GM18519 (cell line): Measurements from ENCODE around the gene PRRC2A.

Experiments
- ATAC-seq: cut with Tn5 transposase; IDR thresholded peaks from one replicate; pipeline ENCODE4 v1.9.1; 2021; ENCODE audit warnings: mild to moderate bottlenecking, moderate library complexity; ENCODE audit not compliant: unreplicated experiment, low FRiP score

Gene PRRC2A

DNA sequence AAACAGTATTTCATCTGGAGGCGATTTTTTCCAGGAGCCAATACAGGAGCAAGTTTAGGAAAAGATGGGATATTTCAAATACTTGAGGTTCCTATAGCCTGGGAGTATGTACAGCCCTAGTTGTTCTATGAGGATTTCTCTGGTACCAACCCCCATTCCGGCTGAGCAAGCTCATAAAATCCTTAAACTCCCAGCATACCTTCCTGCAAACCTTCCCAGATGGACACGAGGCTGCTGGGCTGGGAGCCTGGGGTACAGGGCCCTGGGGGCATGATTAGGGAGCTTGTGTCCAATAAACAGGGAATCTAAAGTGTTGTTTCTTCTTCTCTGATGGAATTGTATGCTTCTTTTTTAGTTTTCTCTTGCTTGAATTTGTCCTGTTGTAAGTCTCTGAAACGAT, 1.5 kb downstream of the PRRC2A start:
- no peak for ATAC-seq

DNA sequence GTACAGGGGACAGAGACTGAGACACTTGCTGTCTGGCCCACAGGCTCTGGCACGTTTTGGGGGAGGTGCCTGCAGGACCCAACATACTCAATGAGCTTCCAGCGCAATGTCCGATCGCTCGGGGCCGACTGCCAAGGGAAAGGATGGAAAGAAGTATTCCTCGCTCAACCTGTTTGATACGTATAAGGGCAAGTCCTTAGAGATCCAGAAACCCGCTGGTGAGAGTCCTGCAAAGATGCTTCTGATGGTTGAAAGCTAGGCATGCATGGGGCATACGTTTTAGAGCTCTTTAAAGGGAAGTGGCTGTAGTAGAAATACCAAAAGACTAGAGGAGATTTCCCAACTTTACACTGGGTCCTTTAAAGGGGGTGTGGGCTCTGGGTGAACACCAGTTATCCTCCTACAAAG, 2.2 kb downstream of the PRRC2A start:
- ATAC-seq = no peak

DNA sequence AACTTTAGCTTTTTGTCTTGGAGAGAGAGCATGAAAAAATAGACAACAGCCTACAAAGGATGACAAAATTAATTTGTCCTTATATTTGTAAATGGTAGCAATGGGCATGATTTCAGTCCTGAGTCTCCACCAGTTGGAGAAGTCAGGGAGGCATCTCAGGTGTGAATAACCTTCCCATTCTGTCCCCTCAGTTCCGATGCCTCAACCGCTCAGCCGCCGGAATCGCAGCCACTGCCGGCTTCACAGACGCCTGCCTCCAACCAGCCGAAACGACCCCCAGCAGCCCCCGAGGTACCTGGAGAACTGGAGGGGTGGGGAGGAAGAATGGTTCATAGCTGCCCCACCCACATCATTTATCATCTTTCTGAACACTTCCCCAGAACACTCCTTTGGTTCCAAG, 3.6 kb downstream of the PRRC2A start:
- ATAC-seq = no peak

DNA sequence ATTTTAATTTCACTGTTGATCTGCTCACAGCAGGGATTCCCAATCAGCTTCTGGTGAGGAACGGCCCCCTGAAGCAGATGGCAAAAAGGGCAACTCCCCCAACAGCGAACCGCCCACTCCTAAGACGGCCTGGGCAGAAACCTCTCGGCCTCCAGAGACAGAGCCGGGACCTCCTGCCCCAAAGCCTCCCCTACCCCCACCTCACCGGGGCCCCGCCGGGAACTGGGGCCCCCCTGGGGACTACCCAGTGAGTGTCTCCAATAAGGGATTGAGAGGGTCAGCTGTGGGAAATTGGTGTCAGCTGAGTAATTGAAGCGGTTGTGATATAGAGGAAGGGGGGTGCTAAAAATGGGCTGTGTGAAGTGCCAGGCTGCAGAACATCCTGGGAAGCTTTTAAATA, 6.4 kb downstream of the PRRC2A start:
- no peak for ATAC-seq

DNA sequence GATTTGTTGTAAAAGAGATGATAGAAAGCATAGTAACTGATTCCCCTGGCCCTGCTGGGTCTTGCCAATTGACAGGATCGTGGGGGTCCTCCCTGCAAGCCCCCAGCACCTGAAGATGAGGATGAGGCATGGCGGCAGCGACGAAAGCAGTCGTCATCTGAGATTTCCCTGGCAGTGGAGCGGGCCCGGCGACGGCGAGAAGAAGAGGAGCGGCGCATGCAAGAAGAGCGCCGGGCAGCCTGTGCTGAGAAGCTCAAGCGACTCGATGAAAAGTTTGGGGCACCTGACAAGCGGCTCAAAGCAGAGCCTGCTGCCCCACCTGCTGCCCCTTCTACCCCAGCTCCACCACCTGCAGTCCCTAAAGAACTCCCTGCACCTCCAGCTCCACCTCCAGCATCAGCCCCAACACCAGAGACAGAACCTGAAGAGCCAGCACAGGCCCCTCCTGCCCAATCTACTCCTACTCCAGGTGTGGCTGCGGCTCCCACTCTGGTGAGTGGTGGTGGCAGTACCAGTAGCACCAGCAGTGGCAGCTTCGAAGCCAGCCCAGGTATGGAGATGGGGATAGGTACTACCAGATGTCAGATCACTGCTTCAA, 7.3 kb downstream of the PRRC2A start:
- ATAC-seq = no peak

DNA sequence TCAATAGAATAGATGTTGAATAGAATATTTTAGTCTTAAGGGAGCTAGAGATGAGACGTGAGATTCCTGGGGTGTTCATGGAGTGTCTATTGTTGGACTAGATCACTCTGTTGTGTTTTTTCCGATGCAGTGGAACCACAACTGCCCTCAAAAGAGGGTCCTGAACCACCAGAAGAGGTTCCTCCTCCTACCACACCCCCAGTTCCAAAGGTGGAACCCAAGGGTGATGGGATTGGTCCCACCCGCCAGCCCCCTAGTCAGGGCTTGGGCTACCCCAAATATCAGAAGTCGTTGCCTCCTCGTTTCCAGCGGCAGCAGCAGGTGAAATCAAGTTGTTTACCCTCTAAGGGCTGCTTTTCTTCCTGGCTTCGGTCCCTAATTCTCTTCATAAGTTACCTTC, 8.5 kb downstream of the PRRC2A start:
- no peak for ATAC-seq

DNA sequence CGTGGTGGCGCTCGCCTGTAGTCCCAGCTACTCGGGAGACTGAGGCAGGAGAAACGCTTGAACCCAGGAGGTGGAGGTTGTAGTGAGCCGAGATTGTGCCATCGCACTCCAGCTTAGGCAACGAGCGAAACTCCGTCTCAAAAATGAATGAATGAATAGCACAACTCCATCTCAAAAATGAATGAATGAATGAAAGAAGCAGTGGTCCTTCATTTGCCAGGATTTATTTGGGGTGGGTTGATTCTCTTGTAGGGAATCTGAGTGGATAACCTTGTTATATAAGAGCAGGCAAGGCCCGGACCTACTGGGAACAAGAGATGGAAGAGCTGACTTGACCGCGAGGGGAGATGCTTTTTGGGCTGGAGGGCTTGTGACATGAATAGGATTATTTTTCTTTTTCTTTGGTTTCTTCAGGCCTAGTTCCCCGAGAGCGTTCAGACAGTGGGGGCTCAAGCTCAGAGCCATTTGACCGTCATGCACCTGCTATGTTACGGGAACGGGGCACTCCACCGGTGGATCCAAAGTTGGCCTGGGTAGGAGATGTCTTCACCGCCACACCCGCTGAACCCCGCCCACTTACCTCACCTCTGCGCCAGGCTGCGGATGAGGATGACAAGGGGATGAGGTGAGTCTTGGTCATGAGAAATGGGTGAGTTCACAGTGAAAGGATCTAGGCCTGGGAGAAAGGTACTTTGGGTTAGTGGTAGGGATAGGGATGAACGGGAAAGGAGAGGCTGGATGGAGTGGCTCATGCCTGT, 9.8 kb downstream of the PRRC2A start:
- no peak for ATAC-seq

DNA sequence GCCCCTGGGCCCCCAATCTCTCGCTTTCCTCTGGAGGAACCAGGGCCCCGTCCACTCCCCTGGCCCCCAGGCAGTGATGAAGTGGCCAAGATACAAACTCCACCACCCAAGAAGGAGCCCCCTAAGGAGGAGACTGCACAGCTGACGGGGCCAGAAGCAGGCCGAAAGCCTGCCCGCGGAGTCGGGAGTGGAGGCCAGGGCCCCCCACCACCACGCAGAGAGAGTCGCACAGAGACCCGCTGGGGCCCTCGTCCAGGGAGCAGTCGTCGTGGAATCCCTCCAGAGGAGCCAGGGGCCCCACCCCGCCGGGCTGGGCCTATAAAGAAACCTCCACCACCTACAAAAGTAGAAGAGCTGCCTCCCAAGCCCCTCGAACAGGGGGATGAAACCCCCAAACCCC, 10.7 kb downstream of the PRRC2A start:
- no peak for ATAC-seq

DNA sequence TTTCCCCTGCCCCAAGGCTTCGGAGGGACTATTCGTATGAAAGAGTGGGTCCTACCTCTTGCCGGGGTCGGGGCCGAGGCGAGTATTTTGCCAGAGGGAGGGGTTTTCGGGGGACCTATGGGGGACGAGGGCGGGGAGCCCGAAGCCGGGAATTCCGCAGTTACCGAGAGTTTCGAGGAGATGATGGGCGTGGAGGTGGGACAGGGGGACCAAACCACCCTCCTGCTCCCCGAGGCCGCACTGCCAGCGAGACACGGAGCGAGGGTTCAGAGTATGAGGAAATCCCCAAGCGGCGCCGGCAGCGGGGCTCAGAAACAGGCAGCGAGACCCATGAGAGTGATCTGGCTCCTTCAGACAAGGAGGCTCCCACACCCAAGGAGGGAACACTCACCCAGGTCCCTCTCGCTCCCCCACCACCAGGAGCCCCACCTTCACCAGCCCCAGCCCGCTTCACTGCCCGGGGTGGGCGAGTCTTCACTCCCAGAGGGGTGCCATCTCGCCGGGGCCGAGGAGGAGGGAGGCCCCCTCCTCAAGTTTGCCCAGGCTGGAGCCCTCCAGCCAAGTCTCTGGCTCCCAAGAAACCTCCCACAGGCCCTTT, 11.3 kb downstream of the PRRC2A start:
- ATAC-seq = no peak

DNA sequence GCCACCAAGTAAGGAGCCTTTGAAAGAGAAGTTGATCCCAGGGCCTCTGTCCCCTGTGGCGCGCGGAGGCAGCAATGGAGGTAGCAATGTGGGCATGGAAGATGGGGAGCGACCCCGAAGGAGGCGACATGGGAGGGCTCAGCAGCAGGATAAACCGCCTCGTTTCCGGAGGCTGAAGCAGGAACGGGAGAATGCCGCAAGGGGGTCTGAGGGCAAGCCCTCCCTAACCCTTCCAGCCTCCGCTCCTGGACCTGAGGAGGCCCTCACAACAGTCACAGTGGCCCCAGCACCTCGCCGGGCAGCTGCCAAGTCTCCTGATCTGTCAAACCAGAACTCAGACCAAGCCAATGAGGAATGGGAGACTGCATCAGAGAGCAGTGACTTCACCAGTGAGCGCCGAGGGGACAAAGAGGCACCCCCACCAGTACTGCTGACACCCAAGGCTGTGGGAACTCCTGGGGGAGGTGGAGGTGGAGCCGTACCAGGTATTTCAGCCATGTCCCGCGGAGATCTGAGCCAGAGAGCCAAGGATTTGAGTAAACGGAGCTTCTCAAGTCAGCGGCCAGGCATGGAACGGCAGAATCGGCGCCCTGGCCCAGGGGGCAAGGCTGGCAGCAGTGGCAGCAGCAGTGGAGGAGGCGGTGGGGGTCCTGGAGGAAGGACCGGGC, 11.9 kb downstream of the PRRC2A start:
- ATAC-seq = no peak

DNA sequence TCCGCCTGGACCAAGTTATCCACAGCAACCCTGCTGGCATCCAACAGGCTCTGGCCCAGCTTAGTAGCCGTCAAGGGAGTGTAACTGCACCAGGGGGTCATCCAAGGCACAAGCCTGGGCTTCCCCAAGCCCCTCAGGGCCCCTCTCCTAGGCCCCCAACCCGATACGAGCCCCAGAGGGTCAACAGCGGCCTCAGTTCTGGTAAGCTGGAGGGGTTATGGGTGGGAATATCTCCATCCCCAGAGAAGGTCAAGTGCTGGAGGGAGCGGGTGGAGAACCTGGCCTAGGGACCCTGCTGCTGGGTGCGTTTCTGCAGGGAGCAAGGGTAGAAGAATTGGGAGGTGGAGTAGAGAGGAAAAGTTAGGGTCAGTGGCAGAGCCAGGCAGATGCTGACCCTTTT, 12.9 kb downstream of the PRRC2A start:
- no peak for ATAC-seq

DNA sequence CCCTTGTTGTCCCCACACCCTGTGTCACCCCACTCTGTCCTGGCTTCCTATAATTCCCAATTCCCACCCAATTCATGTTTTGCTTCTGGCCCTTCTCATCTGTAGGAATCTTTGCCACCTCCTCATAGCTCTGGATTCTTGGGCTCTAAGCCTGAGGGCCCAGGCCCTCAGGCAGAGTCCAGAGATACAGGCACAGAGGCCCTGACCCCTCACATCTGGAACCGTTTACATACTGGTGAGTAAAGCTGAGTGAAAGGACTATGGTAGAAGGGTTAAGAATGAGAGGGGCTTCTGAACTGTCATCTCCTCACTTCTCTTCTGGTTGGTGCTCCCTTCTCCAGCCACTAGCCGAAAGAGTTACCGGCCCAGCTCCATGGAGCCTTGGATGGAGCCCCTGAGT, 13.6 kb downstream of the PRRC2A start:
- ATAC-seq = no peak

DNA sequence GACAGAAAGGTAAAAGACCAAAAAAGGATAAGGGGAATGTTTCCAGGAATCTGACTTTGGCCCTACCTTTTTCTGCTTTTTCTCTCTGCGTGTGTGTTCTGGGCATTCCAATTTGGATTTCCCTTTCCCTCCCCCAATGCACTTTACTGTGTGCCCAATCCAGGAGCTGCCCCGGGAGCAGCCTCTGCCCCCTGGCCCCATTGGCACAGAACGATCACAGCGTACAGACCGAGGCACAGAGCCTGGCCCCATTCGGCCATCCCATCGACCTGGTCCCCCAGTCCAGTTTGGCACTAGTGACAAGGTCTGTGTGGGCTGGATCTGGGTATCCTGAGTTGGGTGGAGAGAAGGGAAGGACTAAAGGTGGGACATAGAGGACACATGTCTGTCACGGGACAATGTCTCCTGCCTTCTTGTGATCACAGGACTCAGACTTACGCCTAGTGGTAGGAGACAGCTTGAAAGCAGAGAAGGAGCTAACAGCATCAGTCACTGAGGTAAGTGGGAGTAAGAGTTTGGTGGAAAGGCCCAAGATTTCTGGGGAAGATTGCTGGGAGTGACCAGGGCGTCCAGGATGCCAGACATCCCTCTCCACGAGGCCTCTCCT, 14.6 kb downstream of the PRRC2A start:
- no peak for ATAC-seq

DNA sequence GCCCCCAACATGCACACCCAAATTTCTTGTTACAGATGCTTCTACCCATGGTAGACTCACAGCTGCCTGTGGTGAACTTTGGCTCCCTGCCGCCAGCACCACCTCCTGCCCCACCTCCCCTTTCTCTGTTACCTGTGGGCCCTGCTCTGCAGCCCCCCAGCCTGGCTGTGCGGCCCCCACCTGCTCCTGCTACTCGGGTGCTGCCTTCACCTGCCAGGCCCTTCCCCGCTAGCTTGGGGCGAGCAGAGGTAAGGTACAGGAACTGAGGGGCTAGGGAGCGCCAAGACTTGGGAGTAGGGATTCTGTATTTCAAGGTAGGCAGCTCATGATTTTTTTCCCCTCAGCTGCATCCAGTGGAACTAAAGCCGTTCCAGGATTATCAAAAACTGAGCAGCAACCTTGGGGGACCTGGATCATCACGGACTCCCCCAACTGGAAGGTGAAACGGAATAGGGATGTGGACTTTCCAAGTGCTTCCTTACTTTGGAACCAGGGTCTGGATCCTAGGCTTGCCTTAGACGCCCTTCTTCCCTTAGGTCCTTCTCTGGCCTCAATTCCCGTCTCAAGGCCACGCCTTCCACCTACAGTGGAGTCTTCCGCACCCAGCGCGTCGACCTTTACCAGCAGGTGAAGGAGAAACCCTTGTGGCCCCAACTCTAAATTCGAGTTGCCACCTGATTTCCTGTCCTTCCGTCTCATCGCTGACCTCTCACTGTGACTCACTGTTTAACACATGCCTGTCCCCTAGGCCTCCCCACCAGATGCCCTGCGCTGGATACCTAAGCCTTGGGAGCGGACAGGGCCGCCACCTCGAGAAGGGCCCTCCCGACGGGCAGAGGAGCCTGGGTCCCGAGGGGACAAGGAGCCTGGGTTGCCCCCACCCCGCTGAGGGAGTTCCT, 16.4 kb downstream of the PRRC2A start:
- ATAC-seq = no peak

DNA sequence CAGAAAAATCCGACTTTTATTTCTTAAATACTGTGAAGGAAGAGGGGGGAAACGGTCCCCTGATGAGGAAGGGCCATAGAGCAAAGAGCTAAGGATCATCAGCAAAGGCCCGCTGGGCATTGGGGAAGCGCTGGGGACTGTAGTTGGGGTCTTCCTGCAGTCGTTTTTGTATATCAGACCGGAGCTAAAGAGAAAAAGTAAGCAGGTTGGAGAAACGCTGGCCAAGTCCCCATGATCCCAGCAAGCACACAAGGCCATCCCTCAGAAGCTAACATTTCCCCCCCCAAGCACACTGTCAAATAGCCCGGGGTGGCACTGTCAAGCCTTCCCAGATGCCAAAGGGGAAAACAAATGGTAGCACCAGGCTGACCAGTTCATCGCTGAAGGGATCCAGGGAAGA, 18.5 kb downstream of the PRRC2A start:
- no peak for ATAC-seq

DNA sequence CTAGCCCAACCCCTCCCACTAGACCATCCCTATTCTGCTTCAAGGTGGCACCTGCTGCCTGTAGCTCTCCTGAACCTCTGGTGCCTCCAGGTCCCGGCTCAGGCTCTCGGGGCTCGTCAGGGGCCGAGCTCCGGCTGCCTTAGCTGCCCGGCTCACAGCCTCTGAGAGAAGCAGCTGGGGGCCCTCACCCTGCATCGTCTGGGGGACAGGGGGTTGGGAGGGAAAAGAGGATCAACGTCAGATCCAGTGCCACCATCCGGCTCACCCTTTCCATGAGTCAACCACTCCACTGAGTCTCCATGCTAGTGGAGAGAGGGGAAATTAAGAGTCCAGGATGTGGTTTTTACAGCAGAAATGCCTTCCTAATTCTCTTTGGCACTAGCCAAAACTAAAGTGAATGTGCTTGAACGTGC, 18.9 kb downstream of the PRRC2A start:
- ATAC-seq = no peak

DNA sequence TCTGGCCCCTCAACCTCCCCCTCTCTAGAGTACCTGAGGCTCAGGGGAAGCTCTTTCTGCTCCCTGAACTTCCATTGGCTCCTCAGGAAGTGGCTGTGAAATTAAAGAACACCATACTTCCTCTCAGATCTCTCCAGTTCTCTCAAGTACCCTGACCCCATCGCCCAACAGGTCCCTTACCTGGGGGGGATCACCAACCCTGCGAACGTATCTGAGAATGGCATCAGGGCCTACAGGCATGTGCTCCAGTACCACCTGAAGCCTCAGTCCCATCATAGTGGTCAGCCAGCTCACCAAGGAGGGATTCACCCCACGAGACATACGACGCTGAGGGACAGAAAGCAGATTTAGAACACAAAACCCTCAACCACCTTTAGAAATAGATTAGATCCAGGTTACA, 20.1 kb downstream of the PRRC2A start:
- no peak for ATAC-seq

DNA sequence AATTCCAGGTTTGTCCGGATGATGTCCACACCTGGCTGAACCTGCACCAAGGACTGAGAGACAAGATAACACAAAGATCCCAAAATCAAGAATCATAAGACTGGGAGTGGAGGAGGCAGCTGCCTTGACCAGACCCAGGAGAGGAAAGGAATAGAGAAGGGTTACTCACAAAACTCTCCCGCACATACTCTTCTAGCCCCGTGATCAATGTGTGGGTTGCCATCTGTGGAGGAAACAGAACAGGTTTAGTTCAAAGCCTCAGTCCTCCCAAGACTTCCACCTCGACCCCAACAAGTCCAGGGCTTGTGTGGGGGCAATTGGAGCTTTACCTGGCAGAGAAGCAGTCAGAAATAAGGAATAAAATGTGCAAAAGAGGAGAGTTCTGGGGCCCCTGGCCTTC, 20.9 kb downstream of the PRRC2A start:
- no peak for ATAC-seq

DNA sequence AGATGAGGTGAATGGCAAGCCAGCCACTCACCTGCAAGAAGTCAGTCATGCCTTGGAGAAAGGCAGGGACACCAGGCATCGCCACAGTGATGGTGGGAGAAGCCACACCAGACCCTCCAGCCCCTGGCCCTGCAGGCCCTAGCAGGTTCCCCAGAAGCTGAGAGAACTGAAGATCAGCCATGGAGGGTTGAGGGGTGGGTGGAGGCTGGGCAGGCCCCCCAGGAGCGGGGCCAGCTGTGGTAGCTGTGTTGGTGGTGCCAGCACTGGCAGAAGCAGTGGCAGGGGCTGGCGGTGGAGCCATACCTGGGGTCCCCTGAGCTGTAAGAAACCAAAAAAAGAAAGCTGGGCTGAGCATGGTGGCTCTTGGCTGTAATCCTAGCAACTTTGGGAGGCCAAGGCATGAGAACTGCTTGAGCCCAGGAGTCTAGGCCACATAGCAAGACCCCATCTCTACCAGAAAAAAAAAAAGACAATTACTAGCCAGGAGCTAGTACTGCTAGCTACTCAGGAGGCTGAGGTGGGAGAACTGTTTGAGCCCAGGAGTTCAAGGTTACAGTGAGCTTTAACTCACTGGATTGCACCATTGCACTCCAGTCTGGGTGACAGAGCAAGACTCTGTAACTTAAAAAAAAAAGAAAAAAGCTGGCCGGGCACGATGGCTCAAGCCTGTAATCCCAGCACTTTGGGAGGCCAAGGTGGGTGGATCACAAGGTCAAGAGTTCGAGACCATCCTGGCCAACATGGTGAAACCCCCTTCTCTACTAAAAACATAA, 22.5 kb downstream of the PRRC2A start:
- no peak for ATAC-seq
